ENCODE results near the gene ABI3BP.

ABI3BP gene

GRCh38 chr3:100915706-100916495 lies 77.3 kb downstream of the ABI3BP start:
- Histone ChIP-seq H3K9me2 (ENCODE audit: low read depth, low read length) (no peaks in the 10 kb centered on the region), H3K4me3 (ENCODE audit: low read depth, low read length, poor library complexity, severe bottlenecking) (no peak overlapping the region), H3K9ac (ENCODE audit: low read length) (no peak overlapping the region), H3F3A (ENCODE audit: insufficient read depth, low read length) (no peaks in the 10 kb centered on the region), H3K27ac (ENCODE audit: low read depth, low read length, poor library complexity, severe bottlenecking) (no peak overlapping the region), H3K9me3 (ENCODE audit: low read length) (no peaks in the 10 kb centered on the region), H3K79me2 (ENCODE audit: insufficient read depth, low read length) (no peaks in the 10 kb centered on the region), H3K36me3 (ENCODE audit: insufficient read depth, low read length) (no peaks in the 10 kb centered on the region), H3K4me1 (ENCODE audit: insufficient read depth, low read length, severe bottlenecking) (no peaks in the 10 kb centered on the region), H2AFZ (ENCODE audit: low read length) (no peak overlapping the region), H4K20me1 (ENCODE audit: insufficient read depth, low read length) (no peaks in the 10 kb centered on the region), H3K4me2 (ENCODE audit: low read length) (no peak overlapping the region), H3K27me3 (ENCODE audit: insufficient read depth, low read length) (no peaks in the 10 kb centered on the region)
- TF ChIP-seq EZH2 (IDR thresholded peaks at IDR 0.05; ENCODE audit: borderline replicate concordance, low read length) (no peak), CTCF (IDR thresholded peaks at IDR 0.05; ENCODE audit: low read length) (no peak)

- Histone ChIP-seq H3K9me2 (ENCODE audit: low read depth, low read length) (no peaks in the 10 kb centered on the region), H3K36me3 (ENCODE audit: insufficient read depth, low read length) (no peaks in the 10 kb centered on the region), H3F3A (ENCODE audit: insufficient read depth, low read length) (no peaks in the 10 kb centered on the region), H3K9ac (ENCODE audit: low read length) (no peak overlapping the region), H3K9me3 (ENCODE audit: low read length) (no peaks in the 10 kb centered on the region), H3K4me2 (ENCODE audit: low read length) (no peak overlapping the region), H4K20me1 (ENCODE audit: insufficient read depth, low read length) (no peaks in the 10 kb centered on the region), H3K27me3 (ENCODE audit: insufficient read depth, low read length) (no peaks in the 10 kb centered on the region), H3K4me3 (ENCODE audit: low read depth, low read length, poor library complexity, severe bottlenecking) (no peak overlapping the region), H3K27ac (ENCODE audit: low read depth, low read length, poor library complexity, severe bottlenecking) (no peak overlapping the region), H3K4me1 (ENCODE audit: insufficient read depth, low read length, severe bottlenecking) (no peaks in the 10 kb centered on the region), H2AFZ (ENCODE audit: low read length) (no peak overlapping the region), H3K79me2 (ENCODE audit: insufficient read depth, low read length) (no peaks in the 10 kb centered on the region)
- TF ChIP-seq EZH2 (IDR thresholded peaks at IDR 0.05; ENCODE audit: borderline replicate concordance, low read length) (no peak), CTCF (IDR thresholded peaks at IDR 0.05; ENCODE audit: low read length) (no peak)
Measured at GRCh38 chr3:100913870-100914648, 79.2 kb downstream of the ABI3BP start.

- no peaks in the 10 kb centered on the region for H3K79me2 ChIP-seq (ENCODE audit: insufficient read depth, low read length)
- H3K4me3 ChIP-seq (ENCODE audit: low read depth, low read length, poor library complexity, severe bottlenecking): no peak overlapping the region
- no peak overlapping the region for H2AFZ ChIP-seq (ENCODE audit: low read length)
- no peaks in the 10 kb centered on the region for H3K9me2 ChIP-seq (ENCODE audit: low read depth, low read length)
- no peaks in the 10 kb centered on the region for H3F3A ChIP-seq (ENCODE audit: insufficient read depth, low read length)
- no peaks in the 10 kb centered on the region for H3K4me1 ChIP-seq (ENCODE audit: insufficient read depth, low read length, severe bottlenecking)
- no peak for TF ChIP-seq EZH2 (IDR thresholded peaks at IDR 0.05; ENCODE audit: borderline replicate concordance, low read length)
- H3K27ac ChIP-seq (ENCODE audit: low read depth, low read length, poor library complexity, severe bottlenecking): no peak overlapping the region
- no peaks in the 10 kb centered on the region for H3K36me3 ChIP-seq (ENCODE audit: insufficient read depth, low read length)
- H4K20me1 ChIP-seq (ENCODE audit: insufficient read depth, low read length): no peaks in the 10 kb centered on the region
- H3K9me3 ChIP-seq (ENCODE audit: low read length): no peaks in the 10 kb centered on the region
- H3K27me3 ChIP-seq (ENCODE audit: insufficient read depth, low read length): no peaks in the 10 kb centered on the region
- no peak overlapping the region for H3K9ac ChIP-seq (ENCODE audit: low read length)
- H3K4me2 ChIP-seq (ENCODE audit: low read length): no peak overlapping the region
Measured at GRCh38 chr3:100912976-100913545, 80.2 kb downstream of the ABI3BP start.

Data from OCI-LY1 (cell line).